DMS153 treated with DMSO at 0.1 percent for 48 hours (cell line): Measurements from ENCODE around the gene PHACTR3.

Source experiments
- DNase-seq: peaks from one replicate; lab custom pipeline; 2025; ENCODE audit not compliant: unreplicated experiment; lab: John Stamatoyannopoulos, UW

The PHACTR3 gene

GRCh38 chr20:59725476-59726280 is 121.3 kb downstream of the PHACTR3 start:
- DNase-seq = no peak

GRCh38 chr20:59726281-59726595 is 121.9 kb downstream of the PHACTR3 start:
- DNase-seq = no peak

- no peak for DNase-seq
Observed at GRCh38 chr20:59728722-59729430, 124.5 kb downstream of the PHACTR3 start.

DNA sequence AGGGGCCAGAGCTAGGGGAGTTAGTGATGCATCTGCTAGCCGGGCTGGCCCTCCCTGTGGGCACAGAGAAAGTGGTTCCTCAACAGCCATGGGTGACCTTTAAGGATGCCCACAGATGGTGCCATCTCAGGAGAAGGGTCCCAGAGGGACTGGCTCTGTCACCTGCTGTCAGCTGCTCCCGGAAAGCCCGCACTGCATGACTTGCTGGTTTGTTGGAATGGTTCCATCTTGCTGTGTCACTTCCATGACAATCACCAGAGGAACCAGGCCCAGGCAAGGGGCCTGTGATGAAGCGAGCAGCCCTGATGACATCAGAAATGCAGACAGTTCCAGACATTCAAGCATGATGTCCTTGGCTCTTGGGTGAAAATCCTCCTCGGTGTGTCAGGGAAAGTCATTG is 125.2 kb downstream of the PHACTR3 start:
- no peak for DNase-seq

- no peak for DNase-seq
Observed at GRCh38 chr20:59730722-59731121, 126.4 kb downstream of the PHACTR3 start.

DNA sequence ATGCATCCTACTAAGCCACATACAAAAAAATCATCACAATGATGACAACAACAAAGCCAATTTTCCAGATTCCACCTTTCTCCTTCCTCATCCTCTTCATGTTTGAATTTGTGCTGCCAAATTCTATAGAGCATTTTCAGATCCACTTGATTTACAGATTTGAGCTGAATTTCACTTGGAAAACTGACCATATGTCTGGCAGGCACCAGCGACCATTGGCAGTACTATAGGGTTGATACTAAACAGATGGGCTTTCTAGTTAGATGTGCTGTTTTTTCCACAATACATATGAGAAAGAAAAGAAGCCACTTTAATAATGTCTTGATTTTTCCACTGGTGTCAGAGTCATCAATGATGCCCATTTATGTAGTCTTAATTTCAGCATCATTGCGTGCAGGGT is 127.0 kb downstream of the PHACTR3 start:
- no peak for DNase-seq

GRCh38 chr20:59733351-59733750 is 129.0 kb downstream of the PHACTR3 start:
- no peak for DNase-seq

GRCh38 chr20:59735486-59735885 is 131.1 kb downstream of the PHACTR3 start:
- no peak for DNase-seq

DNA sequence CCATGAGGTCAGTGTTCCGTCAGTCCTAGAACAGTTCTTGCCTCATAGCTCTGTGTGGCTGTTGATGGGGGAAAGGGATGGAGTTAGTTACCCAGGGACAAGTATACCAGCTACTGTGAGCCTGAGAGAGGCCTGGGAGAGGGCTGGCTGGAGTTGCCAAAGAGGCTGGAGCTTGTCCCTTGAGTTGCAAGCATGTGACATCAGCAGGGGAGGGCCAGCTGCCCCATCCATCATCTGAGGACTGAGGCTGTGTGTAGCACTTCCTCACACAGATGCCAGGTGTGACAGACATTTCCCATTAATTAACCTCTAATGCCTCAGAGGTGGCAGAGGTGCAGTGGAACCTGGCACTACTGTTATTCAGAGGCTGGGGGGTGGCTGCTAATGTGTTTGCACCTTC is 131.6 kb downstream of the PHACTR3 start:
- DNase-seq = no peak

DNA sequence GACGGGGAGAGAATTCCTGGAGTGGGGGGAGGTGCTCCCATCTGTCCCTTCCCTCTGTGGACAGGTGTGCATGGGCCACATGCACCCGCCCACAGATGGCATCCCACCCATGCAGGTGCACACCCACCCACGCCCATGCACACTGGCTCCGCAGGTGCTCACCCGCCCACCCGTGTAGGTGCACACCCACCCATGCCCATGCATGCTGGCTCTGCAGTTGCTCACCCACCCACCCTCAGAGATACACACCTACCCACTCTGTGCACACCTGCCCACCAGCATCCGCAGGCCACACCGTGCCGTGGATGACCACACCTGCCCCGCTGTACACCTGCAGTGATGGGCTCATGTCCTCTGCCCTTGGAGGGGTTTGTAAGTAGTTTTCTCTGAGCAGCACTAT is 132.0 kb downstream of the PHACTR3 start:
- no peak for DNase-seq

- DNase-seq = no peak
Observed at GRCh38 chr20:59737073-59737666, 132.8 kb downstream of the PHACTR3 start.

GRCh38 chr20:59737816-59738215 is 133.5 kb downstream of the PHACTR3 start:
- no peak for DNase-seq

DNA sequence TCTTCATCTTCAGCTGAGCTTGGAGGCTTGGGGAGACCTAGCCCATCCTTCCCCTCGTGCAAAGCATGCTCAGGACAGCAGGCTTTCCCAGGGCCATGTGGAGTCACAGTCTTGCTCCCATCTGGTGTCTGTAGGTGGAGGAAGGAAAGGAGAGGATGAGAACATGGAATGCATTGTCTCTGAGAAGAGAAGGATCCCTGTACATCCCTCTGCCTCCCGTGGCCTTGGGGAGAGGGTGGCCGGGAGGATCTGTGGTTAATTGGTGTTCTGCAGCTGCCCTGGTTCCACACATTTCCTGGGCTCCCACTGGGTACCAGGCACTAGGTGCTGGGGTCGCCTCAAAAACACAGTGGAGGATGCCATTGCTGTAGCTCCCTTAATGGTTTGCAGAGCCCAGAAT is 134.5 kb downstream of the PHACTR3 start:
- DNase-seq = no peak

DNA sequence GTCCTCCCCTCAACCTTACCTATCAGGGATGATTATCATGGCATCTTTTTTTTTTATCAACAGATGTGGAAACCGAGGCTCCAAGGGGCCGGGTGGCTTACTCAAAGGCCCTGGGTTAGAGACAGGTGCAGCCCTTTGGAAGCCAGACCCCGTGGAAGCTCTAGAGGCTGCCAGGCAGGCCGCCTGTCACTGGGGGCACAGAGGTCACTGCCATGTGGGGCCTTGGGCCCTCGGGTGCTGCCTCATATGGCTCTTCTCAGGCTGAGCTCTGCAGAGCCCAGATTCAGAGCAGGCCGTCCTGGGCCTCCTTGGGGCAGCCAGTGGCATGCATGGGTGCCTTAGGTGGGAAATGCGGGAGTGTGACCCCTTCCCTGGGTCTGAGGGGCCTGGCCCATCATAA is 136.3 kb downstream of the PHACTR3 start:
- DNase-seq = no peak

- DNase-seq = no peak
Observed at GRCh38 chr20:59741073-59741472, 136.7 kb downstream of the PHACTR3 start.

- no peak for DNase-seq
Observed at GRCh38 chr20:59742351-59743095, 138.2 kb downstream of the PHACTR3 start.

- DNase-seq = no peak
Observed at GRCh38 chr20:59743308-59743707, 139.0 kb downstream of the PHACTR3 start.

DNA sequence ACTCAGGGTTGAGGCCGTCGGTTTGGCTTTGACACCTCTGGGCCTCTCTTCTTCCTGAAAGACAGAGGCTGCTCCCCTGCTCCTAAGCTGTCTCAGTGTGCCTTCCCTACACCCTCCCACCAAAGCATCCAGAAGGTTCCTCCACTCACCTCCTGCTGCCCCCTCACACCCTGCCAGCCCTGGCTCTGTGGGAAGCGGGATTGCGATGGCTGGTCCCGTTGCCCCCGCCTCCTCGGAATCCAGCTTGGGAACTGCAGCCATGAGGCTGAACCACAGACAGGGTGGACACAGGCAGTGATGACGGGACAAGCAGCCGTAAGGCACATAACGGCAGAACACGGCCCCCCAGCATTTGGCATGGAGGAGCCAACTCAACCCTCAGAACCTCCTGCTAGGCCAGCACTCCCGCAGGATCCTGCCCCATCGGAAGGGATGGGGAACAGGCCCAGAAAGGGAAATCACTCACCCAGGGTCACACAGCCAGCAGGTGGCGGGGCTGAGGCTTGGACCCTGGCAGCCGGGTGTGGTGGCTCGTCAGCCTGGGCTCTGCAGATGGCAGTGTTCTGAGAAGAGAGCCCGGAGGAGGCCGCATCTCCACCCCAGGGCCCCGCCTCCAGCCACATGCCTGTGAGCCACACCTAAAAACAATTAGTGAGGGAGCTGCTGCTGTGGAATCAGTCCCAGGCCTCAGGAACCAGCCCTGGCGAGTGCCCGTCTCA is 139.6 kb downstream of the PHACTR3 start:
- no peak for DNase-seq

- no peak for DNase-seq
Observed at GRCh38 chr20:59744756-59745155, 140.4 kb downstream of the PHACTR3 start.

GRCh38 chr20:59745201-59745600 is 140.9 kb downstream of the PHACTR3 start:
- DNase-seq = no peak

- no peak for DNase-seq
Observed at GRCh38 chr20:59745716-59746115, 141.4 kb downstream of the PHACTR3 start.
